ENCODE results near the gene PID1. TPM values are rescaled to one million over a fixed set of nuclear protein-coding genes. Genes with fewer than 3 reads are reported as not detected.

Gene PID1
- total RNA-seq, 1 experiment from 2014 or later = 3.6 TPM

GRCh38 chr2:229022652-229023051 lies 248.4 kb downstream of the PID1 start:
- in situ Hi-C loops (cut with HindIII; ENCODE audit: low pct_unique_long_range_greater_than_20kb, low sequenced_read_pairs) = no loop called here
- no peak for DNase-seq (ENCODE audit: low read depth)

GRCh38 chr2:229022071-229022470 lies 249.0 kb downstream of the PID1 start:
- DNase-seq (ENCODE audit: low read depth) = no peak
- in situ Hi-C loops (cut with HindIII; ENCODE audit: low pct_unique_long_range_greater_than_20kb, low sequenced_read_pairs) = no loop called here

DNA sequence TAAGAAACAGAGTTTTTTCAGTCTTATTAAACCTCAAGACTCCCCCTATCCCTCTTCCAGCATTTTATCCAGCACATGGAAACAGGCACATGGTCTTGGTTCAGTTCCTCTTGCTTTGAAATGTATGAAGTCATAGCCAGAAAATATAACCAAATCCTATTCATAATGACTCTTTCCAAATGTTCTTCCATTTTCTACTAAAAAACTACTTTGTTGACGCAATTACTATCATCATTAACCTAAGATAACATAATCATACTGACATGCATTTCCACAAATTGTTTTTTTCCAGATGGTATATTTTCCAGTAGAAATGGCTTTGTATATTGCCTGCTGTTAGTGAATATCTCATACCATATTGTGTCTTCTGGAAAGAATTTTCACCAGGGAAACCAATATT lies 261.3 kb downstream of the PID1 start:
- in situ Hi-C loops (cut with HindIII; ENCODE audit: low pct_unique_long_range_greater_than_20kb, low sequenced_read_pairs) = no loop called here

DNA sequence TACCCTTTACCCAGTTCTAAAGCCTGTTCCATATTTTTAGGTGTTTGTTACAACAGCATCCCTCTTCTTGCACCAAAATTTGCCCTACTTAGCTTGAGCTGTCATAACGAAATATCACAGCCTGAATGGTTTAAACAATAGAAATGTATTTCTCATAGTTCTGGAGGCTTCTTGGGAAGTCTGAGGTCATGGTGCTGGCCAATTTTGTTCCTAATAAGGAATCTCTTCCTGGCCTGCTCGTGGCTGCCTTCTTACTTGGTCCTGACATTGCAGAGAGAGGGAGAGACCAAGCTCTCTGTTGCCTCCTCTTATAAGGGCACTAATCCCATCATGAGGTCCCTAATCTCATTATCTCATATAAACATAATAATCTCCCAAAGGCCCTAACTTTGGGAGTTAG lies 267.8 kb downstream of the PID1 start:
- no peak for DNase-seq (ENCODE audit: low read depth)
- in situ Hi-C loops (cut with HindIII; ENCODE audit: low pct_unique_long_range_greater_than_20kb, low sequenced_read_pairs) = no loop called here

More for the DNA sequence above, 261.3 kb downstream of the PID1 start:
- DNase-seq (ENCODE audit: low read depth) = no peak

- in situ Hi-C loops (cut with HindIII; ENCODE audit: low pct_unique_long_range_greater_than_20kb, low sequenced_read_pairs) = no loop called here
- DNase-seq (ENCODE audit: low read depth) = no peak
These were observed 269.9 kb downstream of the PID1 start for GRCh38 chr2:229001196-229001595.

DNA sequence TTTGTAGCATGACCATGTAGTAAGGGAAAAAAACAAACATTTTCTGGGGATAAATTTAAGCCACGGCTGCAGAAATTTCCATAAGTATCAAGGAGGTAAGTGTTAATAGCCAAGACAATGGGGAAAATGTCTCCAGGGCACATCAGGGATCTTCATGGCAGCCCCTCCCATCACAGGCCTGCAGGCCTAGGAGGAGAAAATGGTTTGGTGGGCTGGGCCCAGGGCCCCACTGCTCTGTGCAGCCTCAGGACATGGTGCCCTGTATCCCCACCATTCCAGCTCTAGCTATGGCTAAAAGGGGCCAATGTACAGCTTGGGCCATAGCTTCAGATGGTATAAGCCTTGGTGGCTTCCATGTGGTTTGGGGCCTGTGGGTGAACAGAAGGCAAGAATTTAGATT lies 271.8 kb downstream of the PID1 start:
- in situ Hi-C loops (cut with HindIII; ENCODE audit: low pct_unique_long_range_greater_than_20kb, low sequenced_read_pairs) = no loop called here

DNA sequence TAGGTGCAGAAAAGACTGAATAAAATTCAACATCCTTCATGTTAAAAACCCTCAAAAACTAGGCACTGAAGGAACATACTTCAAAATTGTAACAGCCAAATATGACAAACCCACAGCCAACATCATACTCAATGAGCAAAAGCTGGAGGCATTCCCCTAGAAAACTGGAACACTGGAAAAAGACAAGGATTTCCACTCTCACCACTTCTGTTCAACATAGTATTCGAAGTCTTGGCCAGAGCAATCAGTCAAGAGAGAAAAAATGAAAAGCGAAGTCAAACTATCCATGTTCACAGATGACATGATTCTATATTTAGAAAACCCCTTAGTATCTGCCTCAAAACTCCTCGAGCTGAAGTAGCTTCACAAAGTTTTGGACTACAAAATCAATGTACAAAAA lies 282.3 kb downstream of the PID1 start:
- DNase-seq (ENCODE audit: low read depth) = no peak
- in situ Hi-C loops (cut with HindIII; ENCODE audit: low pct_unique_long_range_greater_than_20kb, low sequenced_read_pairs) = no loop called here

More for the DNA sequence above, 271.8 kb downstream of the PID1 start:
- DNase-seq (ENCODE audit: low read depth) = no peak

DNA sequence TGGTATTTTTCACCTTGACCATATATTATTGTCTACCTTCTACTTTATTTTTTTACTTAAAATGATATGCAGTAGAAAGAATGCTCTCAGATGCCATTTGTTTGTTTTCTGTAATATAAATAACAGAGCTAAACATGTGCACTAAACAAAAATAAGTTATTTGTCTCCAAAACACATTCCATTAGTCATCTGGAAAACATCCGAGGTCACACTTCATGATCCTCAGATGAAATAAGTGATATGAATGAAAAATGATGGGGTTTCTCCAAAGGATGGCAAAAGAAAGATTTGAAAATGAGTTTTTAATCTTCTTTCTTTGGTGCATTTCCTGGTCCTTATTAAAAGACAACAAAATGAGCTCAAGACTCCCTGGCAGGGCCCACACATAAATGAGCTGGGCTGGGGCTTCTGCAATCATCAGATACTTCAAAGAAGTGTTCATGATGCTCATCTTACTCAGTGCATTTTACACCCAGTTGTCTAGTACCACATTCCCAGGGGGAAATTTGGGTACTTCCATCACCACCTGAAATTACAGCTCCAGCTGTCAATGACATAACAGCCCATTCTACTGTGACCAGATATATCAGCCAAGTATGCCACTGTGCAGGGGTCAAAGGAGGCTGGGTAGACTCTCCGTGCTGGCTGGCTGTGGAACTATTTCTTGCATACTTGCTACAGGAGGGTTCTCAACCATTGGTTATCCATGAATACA lies 283.5 kb downstream of the PID1 start:
- in situ Hi-C loops (cut with HindIII; ENCODE audit: low pct_unique_long_range_greater_than_20kb, low sequenced_read_pairs) = no loop called here

GRCh38 chr2:228986961-228987360 lies 284.1 kb downstream of the PID1 start:
- no peak for DNase-seq (ENCODE audit: low read depth)
- in situ Hi-C loops (cut with HindIII; ENCODE audit: low pct_unique_long_range_greater_than_20kb, low sequenced_read_pairs) = no loop called here

More for the DNA sequence above, 283.5 kb downstream of the PID1 start:
- DNase-seq (ENCODE audit: low read depth) = no peak

- in situ Hi-C loops (cut with HindIII; ENCODE audit: low pct_unique_long_range_greater_than_20kb, low sequenced_read_pairs) = no loop called here
- no peak for DNase-seq (ENCODE audit: low read depth)
These were observed 287.4 kb downstream of the PID1 start for GRCh38 chr2:228983700-228984099.

GRCh38 chr2:228974169-228974568 lies 296.9 kb downstream of the PID1 start:
- in situ Hi-C loops (cut with HindIII; ENCODE audit: low pct_unique_long_range_greater_than_20kb, low sequenced_read_pairs) = no loop called here
- DNase-seq (ENCODE audit: low read depth) = no peak
